Mucosa of rectum (tissue), 2 donors: Measurements from ENCODE around the gene FHIT.

ENCODE experiments used
- H3K27ac ChIP-seq, 2 donors: one replicate each; pipeline ENCODE4 v1.7.0; 2013; ENCODE audit warnings: inconsistent platforms in 2 of 2, low read depth in 2 of 2, low read length in 2 of 2
- H3K27me3 ChIP-seq, 2 donors: one replicate each; pipeline ENCODE4 v1.7.0; 2013; ENCODE audit warnings: low read length in 2 of 2; ENCODE audit not compliant: control insufficient read depth in 2 of 2, insufficient read depth in 2 of 2
- H3K36me3 ChIP-seq, 2 donors: one replicate each; pipeline ENCODE4 v1.7.0; 2013; ENCODE audit warnings: low read length in 2 of 2; ENCODE audit not compliant: control insufficient read depth in 2 of 2, insufficient read depth in 2 of 2
- H3K4me1 ChIP-seq, 2 donors: one replicate each; pipeline ENCODE4 v1.7.0; 2013; ENCODE audit warnings: low read length in 2 of 2, mild to moderate bottlenecking in 1 of 2; ENCODE audit not compliant: control insufficient read depth in 2 of 2, insufficient read depth in 2 of 2
- H3K4me3 ChIP-seq, 2 donors: one replicate each; pipeline ENCODE4 v1.7.0; 2013; ENCODE audit warnings: low read length in 2 of 2
- H3K9ac ChIP-seq, 2 donors: one replicate each; pipeline ENCODE4 v1.7.0; 2013; ENCODE audit warnings: low read length in 2 of 2, low read depth in 1 of 2, mild to moderate bottlenecking in 1 of 2
- H3K9me3 ChIP-seq, 2 donors: one replicate each; pipeline ENCODE4 v1.7.0; 2013; ENCODE audit warnings: low read length in 2 of 2; ENCODE audit not compliant: control insufficient read depth in 2 of 2
- donor health status: healthy.
- donor health status: Normal muscosa, but diverticular disease.

FHIT gene

DNA sequence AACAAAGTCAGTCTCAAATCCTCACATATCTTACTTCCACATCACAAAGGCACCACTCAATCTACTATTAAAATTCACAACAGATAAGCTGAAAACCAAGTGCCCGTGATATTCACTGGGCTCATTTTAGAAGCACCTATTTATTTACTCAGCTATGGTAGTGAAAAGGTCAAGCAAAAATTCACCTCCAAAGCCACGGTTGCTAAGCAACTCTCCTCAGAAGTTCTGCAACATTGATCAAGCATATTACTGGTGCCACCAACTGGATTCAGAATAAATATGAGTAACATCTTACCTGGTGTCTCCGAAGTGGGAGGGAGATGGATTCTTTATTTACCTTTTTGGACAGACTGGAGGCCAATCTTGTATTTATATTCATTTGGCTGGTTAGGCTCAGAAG is 714.8 kb downstream of the FHIT start:
- Histone ChIP-seq H3K9ac (no peak overlapping the region), H3K27ac (no peak overlapping the region), H3K4me1 (no peaks in the 10 kb centered on the region), H3K36me3 (no peaks in the 10 kb centered on the region), H3K9me3 (no peaks in the 10 kb centered on the region), H3K27me3 (no peaks in the 10 kb centered on the region), H3K4me3 (no peak overlapping the region)

DNA sequence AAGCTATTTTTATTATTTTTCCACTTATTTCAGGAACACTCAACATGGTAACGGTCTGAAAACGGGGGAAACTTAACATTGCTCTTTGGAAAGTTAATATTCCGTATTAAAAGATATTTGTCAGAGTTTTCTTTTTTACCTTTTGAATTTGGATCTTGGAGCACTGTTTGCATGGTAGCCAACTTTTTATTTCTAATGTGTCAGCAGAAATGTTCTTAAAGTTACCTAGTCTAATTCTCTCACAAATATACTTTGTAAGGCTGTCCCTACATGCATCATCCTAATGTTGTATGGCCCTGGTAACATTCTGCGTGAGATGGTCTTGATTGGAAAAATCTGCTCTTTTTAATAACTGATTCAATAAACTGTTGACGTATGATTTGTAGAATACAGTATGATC is 719.5 kb downstream of the FHIT start:
- Histone ChIP-seq H3K36me3 (no peaks in the 10 kb centered on the region), H3K27ac (no peak overlapping the region), H3K4me1 (no peaks in the 10 kb centered on the region), H3K9ac (no peak overlapping the region), H3K27me3 (no peaks in the 10 kb centered on the region), H3K4me3 (no peak overlapping the region), H3K9me3 (no peaks in the 10 kb centered on the region)

DNA sequence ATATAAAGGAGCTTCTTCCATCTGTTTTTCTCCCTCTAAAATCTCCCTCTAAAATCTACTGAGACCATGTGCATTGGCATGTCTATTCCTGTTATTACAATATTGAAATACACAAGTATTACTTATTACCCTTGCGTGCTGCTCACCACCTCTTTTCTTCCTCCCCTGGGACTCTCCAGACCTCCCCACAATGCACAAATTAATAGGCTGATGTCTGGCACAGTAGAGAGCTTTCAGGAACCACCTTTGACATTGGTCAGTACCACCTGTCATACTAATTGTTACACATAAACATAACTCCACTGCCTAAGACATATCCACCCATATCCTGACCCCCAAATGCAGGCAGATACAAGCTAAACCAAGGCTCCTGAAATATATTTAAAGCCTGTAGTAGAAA is 722.6 kb downstream of the FHIT start:
- no peak overlapping the region for H3K9ac ChIP-seq
- no peaks in the 10 kb centered on the region for H3K9me3 ChIP-seq
- no peaks in the 10 kb centered on the region for H3K27me3 ChIP-seq
- H3K4me1 ChIP-seq, result no peaks in the 10 kb centered on the region
- H3K36me3 ChIP-seq, result no peaks in the 10 kb centered on the region
- H3K4me3 ChIP-seq, result no peak overlapping the region
- no peak overlapping the region for H3K27ac ChIP-seq

DNA sequence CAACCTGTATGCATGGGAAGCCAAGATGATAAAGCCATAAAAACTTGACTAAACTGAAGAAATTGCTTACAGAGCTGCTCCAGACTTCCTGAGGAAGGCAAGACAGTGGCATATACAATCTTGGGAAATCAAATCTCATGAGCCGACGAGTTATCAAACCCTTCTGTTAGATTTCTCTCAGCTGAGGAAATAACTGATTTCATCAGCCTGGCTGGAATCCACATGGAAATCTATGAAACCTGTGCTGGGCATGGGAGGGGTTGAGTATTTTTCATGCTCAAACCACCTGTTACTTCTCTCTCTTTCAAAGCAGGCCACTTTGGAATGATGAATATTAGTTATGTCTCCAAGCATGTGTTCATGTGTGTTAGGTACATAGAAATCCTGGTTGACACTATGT is 727.7 kb downstream of the FHIT start:
- H3K27me3 ChIP-seq, result no peaks in the 10 kb centered on the region
- no peak overlapping the region for H3K9ac ChIP-seq

DNA sequence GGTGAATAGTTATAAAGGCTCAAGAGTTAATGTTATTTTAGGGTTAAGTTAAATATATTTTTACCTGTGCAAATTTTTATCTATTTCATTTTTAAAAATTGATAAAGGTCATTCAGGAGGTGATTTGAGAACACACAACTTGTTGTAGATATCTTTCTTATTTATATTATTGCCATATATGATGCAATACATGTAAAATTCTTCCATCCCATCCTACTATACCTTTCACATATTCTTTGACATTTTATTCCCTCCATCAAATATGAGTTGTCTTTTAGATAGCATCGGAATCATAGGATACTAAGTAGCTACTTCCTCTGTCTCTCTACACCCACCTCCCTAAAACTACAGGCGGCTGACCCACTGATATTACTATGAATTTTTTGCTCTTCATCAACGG is 734.1 kb downstream of the FHIT start:
- Histone ChIP-seq H3K27me3 (no peaks in the 10 kb centered on the region), H3K4me1 (no peaks in the 10 kb centered on the region), H3K4me3 (no peak overlapping the region), H3K36me3 (no peaks in the 10 kb centered on the region), H3K9ac (no peak overlapping the region), H3K9me3 (no peaks in the 10 kb centered on the region), H3K27ac (no peak overlapping the region)

More for the DNA sequence above, 727.7 kb downstream of the FHIT start:
- Histone ChIP-seq H3K9me3 (no peaks in the 10 kb centered on the region), H3K4me3 (no peak overlapping the region), H3K4me1 (no peaks in the 10 kb centered on the region), H3K27ac (no peak overlapping the region), H3K36me3 (no peaks in the 10 kb centered on the region)

DNA sequence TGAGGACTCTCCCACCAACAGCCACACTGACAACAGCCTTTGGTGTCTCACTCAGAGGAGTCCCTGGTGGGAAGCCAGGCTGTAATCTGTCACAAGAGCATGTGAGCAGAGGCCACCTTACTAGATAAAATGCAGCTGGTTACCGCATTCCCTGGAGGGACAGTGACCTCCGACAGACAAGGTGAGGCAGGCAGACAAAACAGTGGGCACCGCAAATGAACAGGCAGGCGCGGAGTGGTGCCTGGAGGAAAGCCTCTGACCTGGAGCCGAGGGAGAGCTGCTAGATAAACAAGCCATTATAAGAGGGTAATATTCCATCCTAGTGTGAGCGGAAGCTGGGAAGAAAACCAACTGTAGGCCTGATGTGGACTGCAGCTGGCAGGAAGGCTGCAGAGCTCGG is 736.4 kb downstream of the FHIT start:
- Histone ChIP-seq H3K9ac (no peak overlapping the region), H3K4me1 (no peaks in the 10 kb centered on the region), H3K4me3 (no peak overlapping the region), H3K27ac (no peak overlapping the region), H3K36me3 (no peaks in the 10 kb centered on the region), H3K27me3 (no peaks in the 10 kb centered on the region), H3K9me3 (no peaks in the 10 kb centered on the region)

DNA sequence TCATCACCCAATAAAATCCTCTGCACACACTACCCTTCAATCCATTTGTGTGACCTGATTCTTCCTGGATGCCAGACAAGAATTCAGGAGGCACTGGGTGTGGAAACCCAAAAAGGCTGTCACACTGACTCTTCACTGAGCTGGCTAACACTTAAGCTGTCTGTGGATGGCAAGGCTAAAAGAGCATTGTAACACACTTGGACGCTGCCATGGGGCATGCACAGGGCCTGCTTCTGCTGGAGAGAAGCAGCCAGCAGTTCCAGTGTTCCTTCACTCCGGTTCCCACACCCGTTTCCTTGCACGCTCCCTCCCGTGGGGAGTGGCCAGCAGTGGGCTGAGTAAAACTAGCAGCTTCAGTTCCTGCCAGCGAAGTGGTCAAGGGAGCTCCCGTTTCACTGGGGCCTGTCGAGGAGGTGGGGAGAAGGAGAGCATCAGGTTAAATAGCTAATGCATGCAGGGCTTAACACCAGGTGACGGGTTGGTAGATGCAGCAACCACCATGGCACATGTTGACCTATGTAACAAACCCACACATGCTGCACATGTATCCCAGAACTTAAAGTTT is 737.1 kb downstream of the FHIT start:
- Histone ChIP-seq H3K9me3 (no peaks in the 10 kb centered on the region), H3K4me1 (no peaks in the 10 kb centered on the region), H3K4me3 (no peak overlapping the region), H3K27me3 (no peaks in the 10 kb centered on the region), H3K27ac (no peak overlapping the region), H3K9ac (no peak overlapping the region), H3K36me3 (no peaks in the 10 kb centered on the region)

DNA sequence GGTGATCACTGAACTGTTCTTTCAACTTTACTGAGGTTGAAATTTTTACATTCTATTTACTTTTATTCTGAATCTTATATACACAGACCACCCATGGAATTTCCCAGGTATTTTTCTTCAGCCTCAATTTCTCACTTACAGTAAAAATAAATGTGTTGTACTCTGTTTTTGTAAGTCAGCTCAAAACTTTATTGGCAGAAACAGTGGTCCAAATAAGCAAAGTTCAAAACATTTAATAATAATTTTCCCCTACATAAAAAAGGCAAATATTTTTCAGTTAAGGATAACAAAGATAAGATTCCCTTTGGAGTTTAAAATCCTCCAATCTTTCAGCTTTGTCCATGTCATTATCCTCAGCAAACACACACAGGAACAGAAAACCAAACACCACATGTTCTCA is 738.0 kb downstream of the FHIT start:
- no peak overlapping the region for H3K9ac ChIP-seq
- H3K9me3 ChIP-seq, result no peaks in the 10 kb centered on the region
- no peak overlapping the region for H3K4me3 ChIP-seq
- no peaks in the 10 kb centered on the region for H3K27me3 ChIP-seq
- no peaks in the 10 kb centered on the region for H3K4me1 ChIP-seq
- no peaks in the 10 kb centered on the region for H3K36me3 ChIP-seq
- no peak overlapping the region for H3K27ac ChIP-seq

DNA sequence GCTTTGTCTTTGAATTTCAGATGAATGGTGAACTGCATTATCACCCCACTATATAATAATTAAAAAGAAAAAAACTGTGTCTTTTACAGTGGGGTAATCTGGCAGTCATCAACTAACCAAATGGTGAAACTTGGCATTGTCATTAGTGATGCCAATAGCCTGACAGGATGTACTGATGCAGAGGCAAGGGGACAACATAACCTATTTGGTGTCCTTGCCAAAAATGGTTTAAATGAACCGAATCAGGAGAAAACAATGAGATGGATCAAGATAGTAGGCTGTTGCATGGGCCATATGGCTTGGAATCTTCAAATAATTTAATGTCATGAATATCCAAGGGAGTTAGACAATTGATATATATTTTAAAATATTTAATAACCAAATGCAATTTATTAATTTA is 738.7 kb downstream of the FHIT start:
- Histone ChIP-seq H3K9ac (no peak overlapping the region), H3K36me3 (no peaks in the 10 kb centered on the region), H3K4me3 (no peak overlapping the region), H3K27me3 (no peaks in the 10 kb centered on the region), H3K27ac (no peak overlapping the region), H3K9me3 (no peaks in the 10 kb centered on the region), H3K4me1 (no peaks in the 10 kb centered on the region)

DNA sequence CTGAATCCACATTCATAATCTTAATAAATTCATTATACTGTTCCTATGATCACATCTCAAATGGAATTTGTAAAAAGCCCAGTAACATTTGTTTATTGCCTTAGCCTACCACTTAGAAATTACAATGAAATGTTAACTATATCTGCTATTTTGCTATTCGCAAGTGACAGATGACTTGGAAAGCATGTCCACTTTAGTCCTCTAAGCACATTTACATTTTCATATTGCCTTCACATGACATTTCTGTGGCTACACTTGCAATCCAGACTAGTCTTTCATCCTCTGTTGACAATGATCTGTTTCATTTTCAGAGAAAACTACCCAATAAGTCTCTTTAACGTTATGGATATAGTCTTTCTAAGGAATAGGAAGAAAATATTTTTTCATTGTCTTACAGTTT is 741.8 kb downstream of the FHIT start:
- Histone ChIP-seq H3K36me3 (no peaks in the 10 kb centered on the region), H3K27ac (no peak overlapping the region), H3K4me1 (no peaks in the 10 kb centered on the region), H3K9ac (no peak overlapping the region), H3K4me3 (no peak overlapping the region), H3K9me3 (no peaks in the 10 kb centered on the region), H3K27me3 (no peaks in the 10 kb centered on the region)
